Measurements from ENCODE around the gene NCAPD3.
A peak's percentile ranks its signal among the peaks of the same experiment; 100 is the strongest.

NCAPD3 gene

DNA sequence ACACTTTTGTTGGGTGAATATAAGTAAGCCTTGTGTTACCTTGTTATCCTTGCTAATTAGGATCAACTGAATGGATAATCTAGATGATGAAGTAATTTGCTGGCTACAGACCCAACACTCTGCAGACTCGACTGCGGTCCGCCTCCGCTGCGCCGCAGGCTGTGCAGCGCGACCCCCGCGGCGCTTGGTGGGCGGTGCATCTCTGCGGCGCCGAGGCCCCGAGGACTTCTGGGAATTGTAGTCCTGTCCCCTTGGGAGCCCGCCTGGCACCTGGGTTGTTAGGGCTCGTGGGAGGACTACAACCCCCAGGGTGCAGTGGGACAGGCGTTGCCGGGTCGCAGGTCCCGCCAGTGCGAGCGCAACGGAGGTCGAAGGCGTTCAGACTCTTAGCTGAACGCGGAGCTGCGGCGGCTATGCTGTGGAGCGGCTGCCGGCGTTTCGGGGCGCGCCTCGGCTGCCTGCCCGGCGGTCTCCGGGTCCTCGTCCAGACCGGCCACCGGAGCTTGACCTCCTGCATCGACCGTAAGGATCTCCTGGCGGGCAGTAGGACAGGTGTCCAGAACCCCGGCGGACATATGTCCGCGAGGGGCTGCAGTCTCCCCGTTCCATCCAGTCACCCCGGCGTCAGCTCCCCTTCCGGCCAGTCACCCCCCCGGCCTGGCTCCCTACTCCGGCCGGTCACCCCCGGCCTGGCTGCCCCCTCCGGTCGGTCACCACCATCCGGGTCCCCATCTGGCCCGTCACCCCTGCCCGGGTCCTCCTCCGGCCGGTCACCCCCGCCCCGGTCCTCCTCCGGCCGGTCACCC is 29.6 kb upstream of the NCAPD3 start, which contains the start of the genes ACAD8 and THYN1:
Gene ACAD8, plus strand, starts transcription at position 381 of the 806 bp plus-strand sequence. Its CDS starts 33 bp downstream, at position 414.
Gene THYN1, minus strand, starts transcription at position 165 of the 806 bp plus-strand sequence. CDS start 470 bp downstream, outside the sequence.
- peak; percentile 95 for DNase-seq

DNA sequence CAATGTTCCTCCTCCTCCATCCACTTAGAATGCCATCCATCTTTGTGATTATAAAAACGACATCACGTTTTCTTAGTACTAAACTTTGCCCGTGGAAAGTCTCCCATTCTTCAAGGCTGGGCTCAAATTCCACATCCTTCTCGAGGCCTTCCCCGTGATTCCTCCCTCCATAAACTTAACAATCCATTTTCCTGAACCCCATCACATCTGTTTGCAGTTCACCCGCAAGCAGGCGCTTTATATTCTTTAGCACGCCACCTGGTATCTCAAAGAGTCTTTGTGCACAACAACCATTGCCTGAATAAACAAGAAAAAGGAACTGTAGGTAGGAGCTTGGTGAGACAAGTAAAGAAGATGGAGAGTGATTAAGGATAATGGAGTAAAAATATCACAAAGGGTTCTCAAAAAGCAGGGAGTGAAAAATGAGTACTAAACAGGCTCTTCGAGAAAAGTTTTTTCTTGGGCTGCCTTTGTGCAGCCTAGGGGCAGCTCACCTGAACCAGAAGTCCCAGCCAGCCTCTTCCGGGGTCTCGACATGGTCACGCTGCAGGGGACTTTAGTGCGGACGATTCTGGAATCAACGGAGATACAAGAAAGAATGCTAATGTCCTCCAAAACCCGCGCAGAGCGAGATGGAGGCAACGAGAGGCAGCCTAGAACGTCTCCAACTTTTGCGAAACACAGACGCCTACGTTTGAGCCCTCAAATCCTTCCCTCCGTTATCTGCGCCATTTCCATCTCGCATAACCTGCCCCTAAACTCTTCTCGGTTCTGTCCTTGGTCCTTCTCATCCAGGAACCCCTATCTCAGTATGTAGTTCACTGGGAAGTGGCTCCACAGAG is 28.8 kb upstream of the NCAPD3 start:
- DNase-seq, result no peak

DNA sequence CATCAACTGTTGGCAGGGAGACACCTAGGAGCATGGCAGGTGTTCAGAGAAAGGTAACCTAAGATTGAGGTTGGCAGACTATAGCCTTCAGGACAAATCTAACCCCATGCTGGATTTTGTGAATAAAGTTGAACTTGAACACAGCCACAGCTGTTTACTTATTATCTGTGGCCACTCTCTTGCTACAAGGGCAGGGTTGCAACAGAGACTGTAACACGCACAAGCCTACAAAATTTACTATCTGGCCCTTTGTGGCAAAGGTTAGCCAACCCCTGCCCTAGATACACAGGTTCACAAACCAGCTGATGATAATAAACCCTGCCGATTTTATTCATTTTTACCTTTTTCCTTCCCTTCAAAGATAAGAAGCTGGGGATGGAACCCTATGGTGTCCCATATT is 26.9 kb upstream of the NCAPD3 start:
- no peak for DNase-seq

DNA sequence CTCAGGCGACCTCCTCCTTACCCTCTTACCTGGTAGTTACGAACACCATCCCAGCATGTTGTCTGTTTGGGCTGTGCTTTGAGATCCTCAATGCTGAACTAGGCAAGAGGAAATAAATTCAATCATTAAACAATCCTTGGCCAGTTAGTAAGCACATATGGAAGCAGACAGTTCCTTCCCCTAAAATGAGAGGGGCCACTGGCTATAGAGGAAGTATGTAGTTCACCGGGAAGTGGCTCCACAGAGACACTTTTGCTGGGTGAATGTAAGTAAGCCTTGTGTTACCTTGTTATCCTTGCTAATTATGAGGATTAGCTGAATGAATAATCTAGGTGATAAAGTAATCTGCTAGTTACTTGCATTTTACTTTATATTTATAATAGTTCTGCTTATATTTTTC is 26.5 kb upstream of the NCAPD3 start:
- DNase-seq, result no peak

DNA sequence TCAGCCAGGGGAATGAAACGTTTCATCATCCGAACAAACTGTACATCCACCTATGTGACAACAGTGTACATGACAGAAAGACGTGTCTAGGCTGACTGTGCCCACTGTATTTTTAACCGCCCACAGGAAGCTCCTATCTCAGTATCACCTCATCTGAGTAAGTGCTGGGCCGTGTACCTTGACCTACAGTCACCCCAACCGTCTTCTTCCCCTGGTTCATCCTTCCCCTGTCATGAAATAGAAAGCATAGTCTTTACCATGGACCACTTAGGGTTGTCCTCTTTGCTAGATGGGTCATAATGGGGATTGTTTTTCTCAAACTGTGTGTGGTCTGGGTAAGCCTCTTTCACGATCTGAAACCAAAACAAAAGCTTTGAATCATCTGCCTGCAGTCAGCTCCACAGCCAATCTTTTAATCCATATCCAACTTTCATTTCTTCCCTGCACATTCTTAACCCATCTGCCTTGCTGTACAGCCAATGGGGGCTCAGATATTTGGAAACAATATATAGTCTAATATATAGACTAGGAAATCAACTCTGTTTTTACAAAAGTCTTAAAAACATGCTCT is 25.2 kb upstream of the NCAPD3 start:
- no peak for DNase-seq

DNA sequence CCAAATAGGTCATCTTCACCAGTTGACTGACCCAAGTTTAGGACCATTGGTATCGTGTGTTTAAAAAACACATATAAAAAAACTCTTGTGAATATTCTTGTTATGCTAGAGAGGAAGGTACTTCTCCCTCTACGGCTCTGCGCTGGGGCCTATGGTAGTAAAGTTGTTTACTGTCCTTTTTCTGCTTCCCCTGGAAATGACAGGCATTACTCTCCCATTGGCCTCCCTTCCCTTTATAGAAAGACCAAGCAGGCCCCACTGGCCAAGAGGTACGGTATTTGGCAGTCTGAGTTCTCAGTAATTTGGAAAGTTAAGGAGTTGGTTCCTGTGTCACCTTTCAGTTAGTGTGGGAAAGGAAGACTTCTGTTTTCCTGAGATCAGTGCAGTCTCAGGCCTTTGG is 22.9 kb upstream of the NCAPD3 start:
- DNase-seq, result no peak

DNA sequence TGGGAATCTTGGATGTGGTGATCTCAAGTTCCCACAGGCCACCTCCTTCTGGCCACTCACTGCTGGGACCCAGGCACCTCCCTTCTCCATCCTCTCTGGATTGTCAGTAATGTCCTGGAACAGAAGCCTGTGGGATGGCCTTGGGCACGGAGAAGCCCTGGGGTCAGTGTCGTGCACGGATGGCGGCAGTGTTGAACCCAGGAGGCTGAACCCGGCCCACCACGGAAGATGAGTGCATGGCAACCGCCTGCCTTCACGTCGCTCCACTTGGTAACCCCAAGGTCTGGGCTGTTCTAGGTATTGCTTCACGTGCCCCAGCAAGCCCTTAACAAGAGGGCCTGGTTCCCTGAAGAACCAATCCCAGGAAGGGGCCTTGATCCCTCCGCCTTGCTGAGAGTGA is 22.3 kb upstream of the NCAPD3 start:
- DNase-seq, result no peak

DNA sequence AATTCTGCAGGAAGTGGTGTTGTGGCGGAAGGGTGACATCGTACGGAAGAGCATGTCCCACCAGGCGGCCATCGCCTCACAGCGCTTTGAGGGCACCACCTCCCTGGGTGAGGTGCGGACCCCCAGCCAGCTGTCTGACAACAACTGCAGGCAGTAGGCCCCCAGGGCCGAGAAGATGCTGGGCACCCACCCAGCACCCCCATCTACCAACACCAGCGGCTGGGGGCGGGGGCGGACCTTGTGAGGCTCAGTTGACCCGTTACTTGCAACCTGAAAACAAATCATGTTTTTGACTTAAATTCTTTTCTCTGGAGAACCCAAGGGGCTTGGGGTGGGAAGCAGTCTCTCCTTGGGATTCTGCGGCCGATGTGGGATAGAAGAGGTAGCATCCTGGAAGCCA is 21.7 kb upstream of the NCAPD3 start:
- no peak for DNase-seq

DNA sequence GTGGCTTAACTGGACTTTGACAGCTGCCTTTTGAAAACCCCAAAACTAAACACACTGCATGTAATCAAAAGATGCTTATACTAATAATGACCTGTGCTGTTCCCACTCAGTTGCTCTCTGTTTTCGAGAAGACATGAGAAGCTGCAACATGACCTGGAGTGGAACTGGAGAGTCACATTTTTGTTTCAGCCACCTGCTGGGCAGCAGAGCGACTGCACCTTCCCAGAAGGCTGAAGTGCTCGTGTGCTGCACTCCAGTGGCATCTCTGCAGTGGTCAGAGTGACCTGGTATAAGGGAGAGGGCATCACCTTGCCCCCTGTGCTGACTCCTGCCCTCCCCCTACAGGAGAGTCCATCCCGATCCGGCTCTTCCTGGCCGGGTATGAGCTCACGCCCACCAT is 20.8 kb upstream of the NCAPD3 start:
- DNase-seq, result no peak

DNA sequence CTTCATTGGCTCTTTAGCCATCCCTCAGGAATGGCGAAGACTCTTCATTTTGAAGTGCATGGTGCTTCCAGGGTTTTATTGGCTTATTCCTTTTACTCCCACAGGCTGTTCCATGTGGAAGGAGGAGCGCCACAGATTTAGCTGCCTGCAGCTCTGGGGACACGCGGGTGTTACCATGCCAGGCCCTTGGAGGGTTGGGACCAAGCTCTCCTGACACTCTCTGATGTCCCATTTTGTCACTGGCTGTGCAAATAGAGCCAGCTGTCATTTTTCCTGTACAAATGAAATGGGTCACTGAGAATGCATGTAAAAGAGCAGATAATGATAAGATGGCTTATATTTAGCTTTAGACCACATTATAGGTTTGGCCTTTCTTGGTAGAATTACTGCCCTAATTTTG is 20.1 kb upstream of the NCAPD3 start:
- DNase-seq, result no peak

DNA sequence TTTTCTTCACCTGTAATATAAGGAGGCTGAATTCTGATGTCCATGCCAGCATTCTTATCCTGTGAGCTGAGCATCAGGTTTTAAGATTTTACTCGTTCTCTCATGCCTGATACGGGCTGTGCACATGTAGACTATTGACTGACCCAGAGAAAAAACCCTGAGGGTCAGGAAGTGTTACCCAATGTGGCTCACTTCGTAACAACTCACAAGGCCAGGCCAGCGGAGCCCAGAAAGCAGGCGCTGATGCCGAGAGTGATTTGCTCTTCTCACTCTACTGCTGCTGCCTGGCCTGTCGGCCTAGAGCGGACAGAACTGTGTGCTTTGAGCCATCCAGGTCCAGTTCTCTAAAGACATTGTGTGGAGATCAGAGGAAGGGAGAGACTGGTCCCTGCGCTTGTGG is 18.6 kb upstream of the NCAPD3 start:
- DNase-seq, result no peak

DNA sequence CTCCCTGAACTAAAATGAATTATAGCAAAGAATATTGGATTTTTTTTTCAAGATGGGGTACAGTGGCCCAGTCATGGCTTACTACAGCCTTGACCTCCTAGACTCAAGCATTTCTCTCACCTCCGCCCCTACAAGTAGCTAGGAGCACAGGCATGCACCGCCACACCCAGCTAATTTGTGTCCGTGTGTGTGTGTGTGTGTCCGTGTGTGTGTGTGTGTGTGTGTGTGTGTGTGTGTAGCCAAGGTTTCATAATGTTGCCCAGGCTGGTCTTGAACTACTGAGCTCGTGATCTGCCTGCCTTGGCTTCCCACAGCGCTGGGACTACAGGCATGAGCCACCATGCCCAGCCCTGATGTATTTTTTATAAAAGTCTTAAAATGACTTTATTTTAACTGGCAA is 16.8 kb upstream of the NCAPD3 start:
- no peak for DNase-seq

DNA sequence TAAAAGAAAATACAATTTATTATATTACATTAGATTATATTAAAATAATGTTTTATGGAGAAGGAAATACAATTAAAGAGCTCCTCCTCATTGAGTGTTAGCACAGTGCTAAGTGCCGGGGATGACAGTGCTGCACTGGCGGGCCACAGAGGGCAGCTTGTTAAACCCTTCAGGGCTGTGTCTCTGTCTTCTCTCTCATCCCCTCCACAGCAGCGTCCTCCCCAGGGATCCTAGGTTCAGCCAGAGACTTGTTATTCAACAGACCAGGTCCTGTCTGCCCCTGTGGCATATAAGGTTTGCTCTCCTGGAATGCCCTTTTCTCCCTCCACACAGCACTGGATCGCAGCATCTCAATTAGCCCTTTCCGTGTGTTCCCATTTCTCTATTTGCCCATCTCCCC is 15.2 kb upstream of the NCAPD3 start:
- no peak for DNase-seq

DNA sequence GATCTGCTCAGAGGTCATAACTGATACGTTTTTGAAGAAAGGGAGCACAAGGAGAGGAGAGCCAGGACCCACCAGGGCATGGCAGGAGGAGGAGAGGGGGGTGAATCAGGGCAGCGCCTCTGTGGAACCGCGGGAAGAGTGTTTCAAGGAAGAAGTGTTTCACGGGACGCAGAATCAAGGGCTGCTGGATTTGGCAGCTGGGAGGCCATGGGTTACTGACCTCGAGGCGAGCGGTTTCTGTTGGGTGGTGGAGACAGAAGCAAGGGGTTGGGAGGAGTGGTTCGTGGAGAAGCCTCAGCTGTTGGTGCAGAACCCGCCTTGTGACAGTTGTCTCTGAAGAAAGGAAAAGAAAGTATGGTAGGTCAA is 13.8 kb upstream of the NCAPD3 start:
- DNase-seq, result no peak

DNA sequence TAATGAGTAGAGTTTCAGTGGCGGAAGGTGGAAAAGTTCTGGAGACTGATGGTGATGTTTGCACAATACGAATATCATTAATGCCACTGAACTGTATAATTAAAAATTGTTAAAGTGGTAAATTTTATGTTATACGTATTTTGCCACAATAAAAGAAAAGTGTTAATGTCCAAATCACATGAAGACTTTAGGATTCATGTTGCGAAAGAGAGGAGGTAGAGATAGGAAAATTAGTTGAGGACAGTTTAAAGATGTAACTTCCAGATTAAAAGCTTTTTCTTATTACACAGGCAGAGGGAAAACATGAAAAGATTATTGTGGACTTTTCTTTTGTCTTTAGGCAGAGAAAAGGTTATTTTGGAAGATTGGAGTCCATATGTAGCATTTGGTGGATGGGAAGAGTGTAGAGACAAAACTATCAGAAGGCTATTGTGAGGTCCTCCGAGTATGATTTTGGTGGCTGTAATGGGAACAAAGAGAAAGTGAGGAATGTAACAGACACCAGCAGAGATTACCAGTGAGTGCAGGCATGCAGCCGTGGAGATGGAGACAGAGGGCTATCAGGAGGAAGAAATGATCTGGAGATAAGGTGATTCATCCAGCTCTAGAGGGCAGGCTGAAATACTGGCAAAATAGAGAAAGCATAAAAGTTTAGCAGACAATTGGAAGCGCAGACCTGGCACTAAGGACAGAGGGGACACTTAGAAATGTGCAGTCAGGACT is 13.2 kb upstream of the NCAPD3 start:
- DNase-seq, result no peak

DNA sequence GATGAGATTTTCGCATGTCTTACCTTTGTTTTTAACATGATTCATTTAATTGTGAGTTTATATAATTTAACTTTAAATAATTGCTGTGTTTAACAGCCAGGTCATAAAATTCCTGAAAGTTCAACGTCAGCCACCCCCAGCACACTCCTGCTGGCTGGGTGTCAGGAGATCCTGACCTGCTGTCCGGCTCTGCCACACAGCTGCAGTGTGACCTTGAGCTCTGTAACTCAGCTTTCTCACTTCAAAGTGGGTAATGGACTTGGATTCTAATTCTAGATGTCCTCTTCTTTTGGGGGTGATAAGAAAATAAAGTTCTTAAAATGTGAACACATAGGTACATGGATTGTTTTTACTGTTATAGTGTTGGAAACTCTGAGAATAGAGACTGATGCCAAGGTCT is 11.6 kb upstream of the NCAPD3 start:
- DNase-seq, result no peak

DNA sequence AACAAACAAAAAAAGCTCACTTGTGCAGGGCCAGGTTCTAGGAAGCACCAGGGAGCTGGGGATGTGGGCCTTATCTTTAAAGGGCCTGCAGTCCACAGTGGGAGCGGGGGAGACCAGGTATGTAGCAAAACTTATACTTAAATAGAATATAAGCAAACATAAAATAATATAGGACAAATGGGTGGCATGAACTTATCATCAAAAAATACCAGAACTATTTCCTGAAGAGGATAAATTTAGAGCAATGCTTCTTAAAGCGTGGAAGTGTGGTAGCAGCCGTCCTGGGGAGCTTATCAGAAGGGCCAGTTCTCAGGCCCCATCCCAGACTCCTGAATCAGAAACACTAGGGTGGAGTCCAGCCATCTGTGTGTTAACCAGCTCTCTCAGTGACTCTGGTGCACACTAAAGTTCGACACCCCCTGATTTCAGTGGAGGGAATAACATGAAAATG is 10.0 kb upstream of the NCAPD3 start:
- no peak for DNase-seq

DNA sequence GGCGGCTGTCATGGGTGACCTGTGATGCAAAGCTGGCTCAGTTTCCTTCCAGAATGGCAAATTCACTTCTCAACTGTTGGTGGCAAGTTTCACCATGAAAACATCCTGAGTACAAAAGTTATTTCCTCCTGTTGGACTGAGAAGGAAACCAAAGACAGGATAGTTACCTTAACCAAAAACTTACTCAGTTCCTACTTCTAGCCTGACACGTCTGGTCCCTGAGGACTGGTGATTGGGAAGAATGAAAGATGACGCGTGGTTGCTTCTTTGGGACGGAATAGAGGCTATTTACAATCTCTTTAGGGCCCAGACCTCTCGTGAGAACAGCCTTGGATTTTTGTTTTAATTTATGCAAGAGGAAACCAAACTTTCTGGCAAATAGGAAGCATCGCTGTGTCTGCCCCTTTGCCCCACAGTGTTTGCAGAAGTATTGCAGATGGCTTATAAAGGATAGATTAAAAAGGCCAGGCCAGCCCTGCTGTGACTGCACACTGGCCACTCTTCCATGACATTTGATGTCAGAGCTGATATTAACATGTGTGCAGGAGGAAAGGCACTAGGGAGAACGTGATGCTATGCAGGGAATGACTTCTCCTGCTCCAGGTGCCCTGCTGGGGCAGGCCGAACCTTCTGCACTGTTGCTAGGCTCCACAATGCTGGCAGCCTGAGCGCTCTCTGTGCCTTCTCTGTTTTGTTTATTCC is 8.3 kb upstream of the NCAPD3 start:
- no peak for DNase-seq

DNA sequence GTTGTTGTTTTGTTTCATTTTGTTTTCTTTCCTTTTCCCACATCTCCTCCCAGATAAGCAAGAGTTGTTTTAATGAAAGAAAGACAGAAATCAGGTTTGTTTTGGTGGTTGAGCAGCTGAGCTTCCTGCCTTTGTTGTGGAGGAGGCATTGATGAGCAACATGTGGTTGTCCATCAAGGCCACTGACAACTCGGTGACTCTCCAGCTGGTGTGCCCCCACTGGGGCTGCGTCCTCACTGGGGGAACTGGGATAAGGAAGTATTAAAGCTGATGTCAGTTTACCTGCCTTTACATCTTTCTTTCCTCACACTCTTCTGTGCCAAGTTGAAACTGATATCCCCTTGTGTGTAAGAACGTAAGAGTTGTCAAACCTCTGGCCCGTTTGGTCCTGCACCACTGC is 6.6 kb upstream of the NCAPD3 start:
- no peak for DNase-seq

DNA sequence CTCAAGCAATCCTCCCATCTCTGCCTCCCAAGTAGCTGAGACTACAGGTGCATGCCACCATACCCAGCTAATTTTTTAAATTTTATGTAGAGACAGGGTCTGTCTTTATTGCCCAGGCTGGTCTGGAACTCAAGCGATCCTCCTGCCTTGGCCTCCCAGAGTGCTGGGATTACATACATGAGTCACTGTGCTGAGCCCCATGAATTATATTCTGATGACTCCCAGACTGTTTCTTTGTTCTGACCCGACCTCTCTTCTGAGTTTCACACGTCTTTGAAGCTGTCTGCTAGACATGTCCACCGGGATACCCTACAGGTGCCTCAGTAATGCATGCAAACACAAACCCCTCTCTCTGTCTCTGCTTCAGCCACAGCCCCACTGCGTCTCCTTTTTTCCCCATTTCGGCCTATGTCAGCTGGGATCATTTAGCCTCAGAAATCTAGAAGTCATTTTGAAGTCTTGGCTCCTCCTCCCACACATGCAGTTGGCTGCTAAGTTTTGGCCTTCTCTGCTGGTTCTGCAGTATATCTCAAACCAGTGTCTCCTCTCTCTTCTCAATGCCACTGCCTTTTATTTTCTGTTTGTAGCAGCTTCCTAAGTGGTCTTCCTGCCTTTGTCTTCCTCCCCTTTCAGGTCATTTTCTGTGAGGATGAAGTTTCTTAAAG is 5.5 kb upstream of the NCAPD3 start:
- no peak for DNase-seq

DNA sequence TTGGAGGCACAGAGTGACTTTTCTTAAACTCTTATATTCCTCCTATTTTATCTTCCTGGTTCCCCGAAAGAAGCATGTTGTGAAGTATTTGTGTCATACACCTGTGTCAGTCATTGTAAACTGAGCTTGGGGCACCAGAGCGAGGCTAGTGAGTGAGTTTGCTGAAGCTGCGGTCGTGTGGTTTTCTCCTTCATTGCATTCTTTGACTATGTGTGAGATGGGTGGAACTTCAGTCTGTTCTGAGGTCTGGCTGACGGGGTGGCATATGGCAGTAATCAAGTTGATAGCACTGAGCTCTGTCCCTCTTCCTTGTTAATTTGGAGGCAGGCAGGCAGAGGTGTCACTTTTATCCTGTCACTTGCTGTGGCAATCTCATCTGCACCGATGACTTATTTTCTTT is 4.9 kb upstream of the NCAPD3 start:
- no peak for DNase-seq

All from central memory CD4-positive, alpha-beta T cell (primary cell).